Breast epithelium (tissue), 3 donors: ENCODE results near the gene MAD2L1BP.

Experiments
- POLR2A ChIP-seq: fragments of 450-650 bp; IDR thresholded peaks from one replicate; pipeline ENCODE4 v1.6.1; 2016; ENCODE audit warnings: antibody characterized with exemption, mild to moderate bottlenecking, moderate library complexity
- TF ChIP-seq, protein P1 (sequence below), 3 donors: fragments of 450-650 bp; IDR thresholded peaks; one replicate each; pipeline ENCODE4 v1.5.1; 2016 to 2017; ENCODE audit warnings: antibody characterized with exemption in 3 of 3, mild to moderate bottlenecking in 3 of 3, moderate library complexity in 3 of 3

DNA sequence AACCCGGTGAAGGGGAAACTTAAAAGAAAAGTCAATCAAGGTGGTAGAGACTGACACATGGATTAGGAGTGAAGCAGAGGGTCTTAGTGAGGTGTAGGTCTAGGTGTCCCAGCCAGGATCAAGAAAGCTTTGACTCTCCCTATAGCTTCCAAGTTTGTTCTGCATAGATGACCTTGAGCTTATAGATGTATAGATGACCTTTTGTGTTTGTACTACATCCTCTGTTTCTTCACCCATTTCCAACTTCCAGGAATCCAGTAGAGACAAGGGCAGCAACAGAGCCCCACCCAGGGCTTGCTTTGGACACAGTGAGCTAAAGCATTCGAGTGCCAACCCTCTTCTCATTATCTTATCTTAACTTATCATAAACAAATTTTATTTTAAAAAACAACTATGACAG lies 53.8 kb downstream of the MAD2L1BP start:
- no peak for TF ChIP-seq POLR2A
- TF ChIP-seq, protein P1, sequence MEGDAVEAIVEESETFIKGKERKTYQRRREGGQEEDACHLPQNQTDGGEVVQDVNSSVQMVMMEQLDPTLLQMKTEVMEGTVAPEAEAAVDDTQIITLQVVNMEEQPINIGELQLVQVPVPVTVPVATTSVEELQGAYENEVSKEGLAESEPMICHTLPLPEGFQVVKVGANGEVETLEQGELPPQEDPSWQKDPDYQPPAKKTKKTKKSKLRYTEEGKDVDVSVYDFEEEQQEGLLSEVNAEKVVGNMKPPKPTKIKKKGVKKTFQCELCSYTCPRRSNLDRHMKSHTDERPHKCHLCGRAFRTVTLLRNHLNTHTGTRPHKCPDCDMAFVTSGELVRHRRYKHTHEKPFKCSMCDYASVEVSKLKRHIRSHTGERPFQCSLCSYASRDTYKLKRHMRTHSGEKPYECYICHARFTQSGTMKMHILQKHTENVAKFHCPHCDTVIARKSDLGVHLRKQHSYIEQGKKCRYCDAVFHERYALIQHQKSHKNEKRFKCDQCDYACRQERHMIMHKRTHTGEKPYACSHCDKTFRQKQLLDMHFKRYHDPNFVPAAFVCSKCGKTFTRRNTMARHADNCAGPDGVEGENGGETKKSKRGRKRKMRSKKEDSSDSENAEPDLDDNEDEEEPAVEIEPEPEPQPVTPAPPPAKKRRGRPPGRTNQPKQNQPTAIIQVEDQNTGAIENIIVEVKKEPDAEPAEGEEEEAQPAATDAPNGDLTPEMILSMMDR (IDR thresholded peaks at IDR 0.05): no peak
